ENCODE data around the gene AAR2. TPM values are rescaled to one million over a fixed set of nuclear protein-coding genes. Genes with fewer than 3 reads are reported as not detected.

AAR2 gene
- total RNA-seq, 1 donor from 2014 or later, result 23.8 TPM

DNA sequence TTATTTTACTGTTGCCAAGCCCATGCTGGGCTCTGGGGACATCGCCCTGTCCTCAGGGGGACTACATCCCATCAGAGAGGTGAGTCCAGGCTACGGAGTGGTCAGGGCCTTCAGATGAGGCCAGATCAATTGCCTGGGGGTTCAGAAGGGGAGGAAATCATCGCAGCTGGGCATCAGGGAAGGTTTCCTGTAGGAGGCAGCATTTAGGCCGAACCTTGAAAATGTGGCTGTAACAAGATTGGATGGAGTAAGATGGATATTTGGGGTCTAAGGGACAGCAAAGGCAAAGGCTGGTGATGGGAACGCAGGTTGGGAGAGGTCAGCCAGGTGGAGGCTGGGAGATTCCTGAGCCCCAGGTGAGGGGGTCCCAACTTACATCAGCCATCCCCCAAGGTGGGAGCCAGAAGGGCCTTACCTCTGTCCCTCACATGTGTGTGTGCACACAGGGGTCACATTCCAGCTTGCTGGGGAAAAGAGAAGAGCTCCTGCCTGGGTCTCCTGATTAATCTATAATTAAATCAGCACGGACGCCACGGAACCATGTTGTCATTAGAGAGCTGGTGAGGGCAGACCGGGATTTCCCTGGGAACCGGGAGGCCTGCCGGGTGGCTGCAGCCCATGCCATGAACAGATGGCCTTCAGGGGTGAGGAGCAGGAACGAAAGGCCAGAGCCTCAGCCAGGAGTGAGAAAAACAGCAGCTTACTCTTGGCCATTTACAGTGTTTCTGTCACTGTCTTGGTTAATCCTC, 39.3 kb downstream of the AAR2 start:
- intact Hi-C loops (cut with DNase I), result no loop called here
- H3K4me3 ChIP-seq, result no peak overlapping the region
- no peak for DNase-seq (ENCODE audit: extremely low spot score in 2 of 2)
- H3K27ac ChIP-seq, result no peak overlapping the region
- H3K4me1 ChIP-seq, result no peaks in the 10 kb centered on the region
- no peaks in the 10 kb centered on the region for H3K36me3 ChIP-seq
- H3K27me3 ChIP-seq, result no peaks in the 10 kb centered on the region
- H3K9me3 ChIP-seq, result no peaks in the 10 kb centered on the region
- TF ChIP-seq, protein P1, sequence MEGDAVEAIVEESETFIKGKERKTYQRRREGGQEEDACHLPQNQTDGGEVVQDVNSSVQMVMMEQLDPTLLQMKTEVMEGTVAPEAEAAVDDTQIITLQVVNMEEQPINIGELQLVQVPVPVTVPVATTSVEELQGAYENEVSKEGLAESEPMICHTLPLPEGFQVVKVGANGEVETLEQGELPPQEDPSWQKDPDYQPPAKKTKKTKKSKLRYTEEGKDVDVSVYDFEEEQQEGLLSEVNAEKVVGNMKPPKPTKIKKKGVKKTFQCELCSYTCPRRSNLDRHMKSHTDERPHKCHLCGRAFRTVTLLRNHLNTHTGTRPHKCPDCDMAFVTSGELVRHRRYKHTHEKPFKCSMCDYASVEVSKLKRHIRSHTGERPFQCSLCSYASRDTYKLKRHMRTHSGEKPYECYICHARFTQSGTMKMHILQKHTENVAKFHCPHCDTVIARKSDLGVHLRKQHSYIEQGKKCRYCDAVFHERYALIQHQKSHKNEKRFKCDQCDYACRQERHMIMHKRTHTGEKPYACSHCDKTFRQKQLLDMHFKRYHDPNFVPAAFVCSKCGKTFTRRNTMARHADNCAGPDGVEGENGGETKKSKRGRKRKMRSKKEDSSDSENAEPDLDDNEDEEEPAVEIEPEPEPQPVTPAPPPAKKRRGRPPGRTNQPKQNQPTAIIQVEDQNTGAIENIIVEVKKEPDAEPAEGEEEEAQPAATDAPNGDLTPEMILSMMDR (IDR thresholded peaks at IDR 0.05), result no peak
- TF ChIP-seq POLR2A (IDR thresholded peaks at IDR 0.05), result no peak
- TF ChIP-seq POLR2AphosphoS5 (IDR thresholded peaks at IDR 0.05; ENCODE audit: insufficient read depth in 1 of 2, low read depth in 1 of 2), result no peak

- no peak for DNase-seq (ENCODE audit: extremely low spot score in 2 of 2)
Measured at GRCh38 chr20:36277546-36277945, 41.3 kb downstream of the AAR2 start.

GRCh38 chr20:36279362-36279761, 43.1 kb downstream of the AAR2 start:
- Histone ChIP-seq H3K27me3 (no peaks in the 10 kb centered on the region), H3K4me3 (no peak overlapping the region), H3K36me3 (no peaks in the 10 kb centered on the region), H3K9me3 (no peaks in the 10 kb centered on the region), H3K4me1 (no peaks in the 10 kb centered on the region), H3K27ac (no peak overlapping the region)
- no peak for DNase-seq (ENCODE audit: extremely low spot score in 2 of 2)
- TF ChIP-seq POLR2A (IDR thresholded peaks at IDR 0.05), result no peak
- TF ChIP-seq, protein P1 (IDR thresholded peaks at IDR 0.05), result no peak
- TF ChIP-seq POLR2AphosphoS5 (IDR thresholded peaks at IDR 0.05; ENCODE audit: insufficient read depth in 1 of 2, low read depth in 1 of 2), result no peak
- intact Hi-C loops (cut with DNase I), result no loop called here

More at GRCh38 chr20:36277546-36277945, 41.3 kb downstream of the AAR2 start:
- H3K27ac ChIP-seq, result no peak overlapping the region
- intact Hi-C loops (cut with DNase I), result no loop called here
- H3K36me3 ChIP-seq, result no peaks in the 10 kb centered on the region
- no peaks in the 10 kb centered on the region for H3K9me3 ChIP-seq
- H3K4me1 ChIP-seq, result no peaks in the 10 kb centered on the region
- TF ChIP-seq POLR2AphosphoS5 (IDR thresholded peaks at IDR 0.05; ENCODE audit: insufficient read depth in 1 of 2, low read depth in 1 of 2), result no peak
- TF ChIP-seq POLR2A (IDR thresholded peaks at IDR 0.05), result no peak
- TF ChIP-seq, protein P1 (IDR thresholded peaks at IDR 0.05), result no peak
- H3K4me3 ChIP-seq, result no peak overlapping the region
- no peaks in the 10 kb centered on the region for H3K27me3 ChIP-seq

GRCh38 chr20:36279776-36280175, 43.5 kb downstream of the AAR2 start:
- intact Hi-C loops (cut with DNase I), result no loop called here
- Histone ChIP-seq H3K27ac (no peak overlapping the region), H3K27me3 (no peaks in the 10 kb centered on the region), H3K4me1 (no peaks in the 10 kb centered on the region), H3K9me3 (no peaks in the 10 kb centered on the region), H3K4me3 (no peak overlapping the region), H3K36me3 (no peaks in the 10 kb centered on the region)
- DNase-seq (ENCODE audit: extremely low spot score in 2 of 2), result no peak
- no peak for TF ChIP-seq POLR2A (IDR thresholded peaks at IDR 0.05)
- TF ChIP-seq POLR2AphosphoS5 (IDR thresholded peaks at IDR 0.05; ENCODE audit: insufficient read depth in 1 of 2, low read depth in 1 of 2), result no peak
- TF ChIP-seq, protein P1 (IDR thresholded peaks at IDR 0.05), result no peak

GRCh38 chr20:36281785-36282380, 45.6 kb downstream of the AAR2 start:
- intact Hi-C loops (cut with DNase I), result no loop called here
- no peak for TF ChIP-seq POLR2AphosphoS5 (IDR thresholded peaks at IDR 0.05; ENCODE audit: insufficient read depth in 1 of 2, low read depth in 1 of 2)
- TF ChIP-seq, protein P1 (IDR thresholded peaks at IDR 0.05), result no peak
- no peak for TF ChIP-seq POLR2A (IDR thresholded peaks at IDR 0.05)
- H3K4me1 ChIP-seq, result no peaks in the 10 kb centered on the region
- no peak overlapping the region for H3K27ac ChIP-seq
- H3K36me3 ChIP-seq, result no peaks in the 10 kb centered on the region
- no peak for DNase-seq (ENCODE audit: extremely low spot score in 2 of 2)
- no peaks in the 10 kb centered on the region for H3K9me3 ChIP-seq
- H3K27me3 ChIP-seq, result no peaks in the 10 kb centered on the region
- no peak overlapping the region for H3K4me3 ChIP-seq
